HCT116 (cell line): ENCODE results near the gene PODN. TPM values are rescaled to one million over a fixed set of nuclear protein-coding genes. Genes with fewer than 3 reads are reported as not detected.

Source experiments
- ATAC-seq: fragments of 200-7000 bp; cut with Tn5 transposase; 2 replicates; pipeline ENCODE4 v1.9.1; 2020; ENCODE audit warnings: mild to moderate bottlenecking, moderate library complexity
- BruUV-seq: library from RNA; stranded (reverse); fragments of 400-500 nt; replicated peaks from 2 replicates; lab custom pipeline; 2021; lab: Mats Ljungman, UMichigan
- CTCF ChIA-PET: fragments of 300-600 bp; sonication (Branson Sonifier 250); formaldehyde crosslinking; loops from one replicate; lab custom pipeline; 2021; ENCODE audit warnings: antibody characterized with exemption; lab: Charles Lee
- POLR2A ChIA-PET: fragments of 300-600, 350-600 bp; sonication (Branson Sonifier 250); formaldehyde crosslinking; loops from one replicate; lab custom pipeline; 2021; ENCODE audit warnings: antibody characterized with exemption; lab: Charles Lee
- RAD21 ChIA-PET, 2 experiments: fragments of 300-600 bp; sonication (Branson Sonifier 250); formaldehyde crosslinking; loops; one replicate each; lab custom pipeline; 2023; ENCODE audit warnings: low total read pairs in 2 of 2; ENCODE audit not compliant: uncharacterized antibody in 2 of 2, unreplicated experiment in 2 of 2, low non-redundant PET in 1 of 2; lab: Charles Lee
- DNase-seq: peaks from one replicate; pipeline ENCODE4 v3.0.0-alpha.2; 2010; ENCODE audit warnings: low read depth, low spot score
- H2AFZ ChIP-seq: fragments of 200-600 bp; shearing (Covaris generic), sonication (generic); 2 replicates; pipeline ENCODE4 v1.6.1; 2017; ENCODE audit warnings: low read depth, mixed run types, mixed read lengths, antibody characterized with exemption, low read length; ENCODE audit not compliant: poor library complexity, severe bottlenecking
- H3K27ac ChIP-seq: 2 replicates; pipeline ENCODE4 v1.5.1; 2012; ENCODE audit warnings: low read depth, low read length
- H3K27me3 ChIP-seq: fragments of 200-600 bp; sonication (generic); 2 replicates; pipeline ENCODE4 v1.6.1; 2016; ENCODE audit warnings: mixed run types, low read length, mixed read lengths; ENCODE audit not compliant: insufficient read depth
- H3K36me3 ChIP-seq, 2 experiments: fragments of 200-500 bp in 1 of 2; fragments of 200-600 bp in 1 of 2; sonication (Bioruptor generic) in 1 of 2; sonication (generic) in 1 of 2; 2 replicates each; pipeline versions ENCODE4 v1.5.1 to v1.6.1; 2014 to 2016; ENCODE audit warnings: low read length in 2 of 2, inconsistent platforms in 1 of 2, mixed read lengths in 1 of 2, mixed run types in 1 of 2; ENCODE audit not compliant: insufficient read depth in 2 of 2, control insufficient read depth in 1 of 2
- H3K4me1 ChIP-seq, 2 experiments: fragments of 200-600 bp in 1 of 2; sonication (generic) in 1 of 2; 2 replicates each; pipeline versions ENCODE4 v1.5.1 to v1.6.1; 2012 to 2017; ENCODE audit warnings: low read length in 2 of 2, inconsistent platforms in 1 of 2, mild to moderate bottlenecking in 1 of 2, mixed read lengths in 1 of 2, mixed run types in 1 of 2, moderate library complexity in 1 of 2; ENCODE audit not compliant: insufficient read depth in 2 of 2, control insufficient read depth in 1 of 2
- H3K4me2 ChIP-seq: fragments of 200-600 bp; sonication (generic); 2 replicates; pipeline ENCODE4 v1.6.1; 2017; ENCODE audit warnings: mixed run types, low read length, mixed read lengths
- H3K4me3 ChIP-seq, 2 experiments: fragments of 200-600 bp in 1 of 2; sonication (generic) in 1 of 2; replicated peaks in 1 of 2; 2 replicates each; pipeline ENCODE4 v1.5.1; 2011 to 2016; ENCODE audit warnings: low read length in 2 of 2, control low read depth in 1 of 2, low read depth in 1 of 2, mild to moderate bottlenecking in 1 of 2, mixed read lengths in 1 of 2, mixed run types in 1 of 2
- H3K79me2 ChIP-seq: fragments of 200-600 bp; sonication (generic); 2 replicates; pipeline ENCODE4 v1.6.1; 2017; ENCODE audit warnings: mild to moderate bottlenecking, mixed run types, low read length, moderate library complexity, mixed read lengths; ENCODE audit not compliant: insufficient read depth
- H3K9ac ChIP-seq: fragments of 200-600 bp; sonication (generic); 2 replicates; pipeline ENCODE4 v1.6.1; 2016; ENCODE audit warnings: low read length, mixed read lengths
- H3K9me2 ChIP-seq: fragments of 200-600 bp; sonication (generic), shearing (Covaris generic); 2 replicates; pipeline ENCODE4 v1.6.1; 2017; ENCODE audit warnings: mixed run types, mild to moderate bottlenecking, moderate library complexity; ENCODE audit not compliant: insufficient read depth
- H3K9me3 ChIP-seq, 2 experiments: fragments of 200-500 bp in 1 of 2; fragments of 200-600 bp in 1 of 2; sonication (Bioruptor generic) in 1 of 2; sonication (generic) in 1 of 2; 2 replicates each; pipeline ENCODE4 v1.6.1; 2014 to 2017; ENCODE audit warnings: low read length in 2 of 2, mixed read lengths in 2 of 2, inconsistent platforms in 1 of 2, low read depth in 1 of 2, mild to moderate bottlenecking in 1 of 2, mixed run types in 1 of 2, moderate library complexity in 1 of 2; ENCODE audit not compliant: control insufficient read depth in 1 of 2, insufficient read depth in 1 of 2
- H4K20me1 ChIP-seq: fragments of 200-600 bp; sonication (generic), shearing (Covaris generic); 2 replicates; pipeline ENCODE4 v1.6.1; 2017; ENCODE audit warnings: mixed run types, mild to moderate bottlenecking, moderate library complexity; ENCODE audit not compliant: insufficient read depth
- CBX3 ChIP-seq: IDR thresholded peaks from 2 replicates; pipeline ENCODE4 v1.6.1; 2012; ENCODE audit warnings: low read depth
- CEBPB ChIP-seq: IDR thresholded peaks from 2 replicates; pipeline ENCODE4 v1.6.1; 2012; ENCODE audit warnings: low read depth
- EGR1 ChIP-seq: IDR thresholded peaks from 2 replicates; pipeline ENCODE4 v1.6.1; 2012; ENCODE audit warnings: low read depth
- ELF1 ChIP-seq: IDR thresholded peaks from 2 replicates; pipeline ENCODE4 v1.6.1; 2012; ENCODE audit warnings: low read depth, borderline replicate concordance
- EZH2phosphoT487 ChIP-seq: fragments of 200-600 bp; IDR thresholded peaks from 2 replicates; pipeline ENCODE4 v1.6.1; 2018; ENCODE audit warnings: antibody characterized with exemption, borderline replicate concordance
- FOSL1 ChIP-seq: IDR thresholded peaks from 2 replicates; pipeline ENCODE4 v1.6.1; 2012; ENCODE audit warnings: low read depth
- JUND ChIP-seq: IDR thresholded peaks from 2 replicates; pipeline ENCODE4 v1.6.1; 2012
- POLR2A ChIP-seq: IDR thresholded peaks from 2 replicates; pipeline ENCODE4 v1.7.0; 2011; ENCODE audit warnings: borderline replicate concordance; ENCODE audit not compliant: insufficient read depth, insufficient read length; ENCODE audit errors: extremely low read depth
- POLR2AphosphoS5 ChIP-seq: IDR thresholded peaks from 2 replicates; pipeline ENCODE4 v1.6.1; 2011; ENCODE audit warnings: mild to moderate bottlenecking, low read depth, low read length, moderate library complexity
- RAD21 ChIP-seq: IDR thresholded peaks from 2 replicates; pipeline ENCODE4 v1.6.1; 2012; ENCODE audit warnings: low read depth, mild to moderate bottlenecking
- SP1 ChIP-seq: IDR thresholded peaks from 2 replicates; pipeline ENCODE4 v1.6.1; 2012; ENCODE audit warnings: low read depth
- SRF ChIP-seq: IDR thresholded peaks from 2 replicates; pipeline ENCODE4 v1.6.1; 2012; ENCODE audit warnings: low read depth
- TCF7L2 ChIP-seq: IDR thresholded peaks from 2 replicates; pipeline ENCODE4 v1.7.0; 2011; ENCODE audit warnings: borderline replicate concordance, inconsistent platforms; ENCODE audit not compliant: insufficient read depth, insufficient read length; ENCODE audit errors: extremely low read depth
- ZFX ChIP-seq: fragments of 450-650 bp; IDR thresholded peaks from 2 replicates; pipeline ENCODE4 v1.6.1; 2017
- ZNF274 ChIP-seq: fragments of 200-500 bp; sonication (Bioruptor generic); IDR thresholded peaks from 2 replicates; pipeline ENCODE4 v1.6.1; 2014; ENCODE audit warnings: mild to moderate bottlenecking, low read depth, low read length, inconsistent platforms
- intact Hi-C: fragments of 100-400 bp; cut with micrococcal nuclease; formaldehyde crosslinking; loops from 2 replicates; pipeline ENCODE4 v1.10.0; 2022
- total RNA-seq: library from RNA; stranded (reverse); gene quantifications from one replicate; pipeline ENCODE4 v1.2.1, GENCODE V29; 2021; ENCODE audit not compliant: unreplicated experiment
- TF ChIP-seq, protein P1 (sequence below): IDR thresholded peaks from 2 replicates; pipeline ENCODE4 v1.6.1; 2012
- TF ChIP-seq, protein P2 (sequence below): IDR thresholded peaks from 2 replicates; pipeline ENCODE4 v1.6.1; 2012
- TF ChIP-seq, protein P3 (sequence below): IDR thresholded peaks from 2 replicates; pipeline ENCODE4 v1.6.1; 2012; ENCODE audit warnings: low read depth

Gene PODN
- total RNA-seq, 1 experiment from 2014 or later = 0.22 TPM

DNA sequence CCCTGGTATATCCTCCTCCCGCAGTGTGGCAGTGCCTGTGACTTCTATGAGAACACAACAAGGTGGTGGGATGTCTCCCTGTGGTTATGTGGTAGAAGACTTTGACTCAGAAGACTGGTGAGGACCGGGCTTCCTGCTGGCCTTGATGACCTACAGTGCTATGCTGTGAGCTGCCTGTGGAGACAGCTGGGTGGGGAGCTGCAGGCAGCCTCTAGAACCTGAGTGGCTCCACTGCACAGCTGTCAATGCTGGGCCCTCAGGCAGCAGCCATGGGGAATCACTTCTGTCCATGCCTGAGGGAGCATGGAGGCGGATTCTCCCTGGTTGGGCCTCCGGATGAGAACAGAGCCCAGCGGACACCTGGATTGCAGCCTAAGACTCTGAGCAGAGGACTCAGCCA, 65.5 kb downstream of the PODN start:
- Histone ChIP-seq H3K9ac (no peak overlapping the region), H3K4me3 (no peak overlapping the region), H3K9me2 (no peaks in the 10 kb centered on the region), H3K79me2 (no peaks in the 10 kb centered on the region), H3K27me3 (no peaks in the 10 kb centered on the region), H3K4me1 (no peaks in the 10 kb centered on the region), H3K27ac (no peak overlapping the region), H2AFZ (no peak overlapping the region), H3K9me3 (no peaks in the 10 kb centered on the region), H3K4me2 (no peak overlapping the region), H3K36me3 (no peaks in the 10 kb centered on the region), H4K20me1 (no peaks in the 10 kb centered on the region)
- ATAC-seq = no peak
- intact Hi-C loops = no loop called here
- no peak for TF ChIP-seq TCF7L2
- no peak for TF ChIP-seq CBX3
- TF ChIP-seq POLR2AphosphoS5 = no peak
- TF ChIP-seq ELF1 = no peak
- TF ChIP-seq SP1 = no peak
- TF ChIP-seq POLR2A = no peak
- no peak for TF ChIP-seq SRF
- TF ChIP-seq EZH2phosphoT487 = no peak
- no peak for TF ChIP-seq FOSL1
- ChIA-PET CTCF (no interaction called here), RAD21 (no interaction called here), POLR2A (no interaction called here)
- no peak for DNase-seq
- no TSS peak for BruUV-seq

DNA sequence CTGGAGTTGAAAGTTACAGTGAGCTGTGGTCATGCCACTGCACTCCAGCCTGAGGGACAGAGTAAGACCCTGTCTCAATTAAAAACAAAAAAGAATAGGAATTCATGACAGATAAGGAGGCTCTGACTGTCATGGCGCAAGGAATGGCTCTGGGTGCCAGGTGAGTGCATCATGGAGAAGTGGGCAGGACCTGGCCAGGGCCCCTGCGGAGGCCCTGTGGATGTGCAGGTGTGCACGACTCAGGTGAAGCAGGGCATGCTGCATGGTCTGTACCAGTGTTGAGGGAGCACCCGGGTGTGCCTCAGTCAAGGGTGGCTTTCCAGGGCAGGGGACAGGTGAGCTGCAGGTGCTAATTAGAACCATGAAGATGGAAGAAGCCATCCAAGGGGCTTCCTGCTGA, 66.4 kb downstream of the PODN start:
- Histone ChIP-seq H3K79me2 (no peaks in the 10 kb centered on the region), H3K36me3 (no peaks in the 10 kb centered on the region), H3K4me2 (no peak overlapping the region), H3K9me3 (no peaks in the 10 kb centered on the region), H4K20me1 (no peaks in the 10 kb centered on the region), H2AFZ (no peak overlapping the region), H3K4me3 (no peak overlapping the region), H3K27me3 (no peaks in the 10 kb centered on the region), H3K9me2 (no peaks in the 10 kb centered on the region), H3K9ac (no peak overlapping the region), H3K27ac (no peak overlapping the region), H3K4me1 (no peaks in the 10 kb centered on the region)
- ChIA-PET POLR2A (no interaction called here), RAD21 (no interaction called here), CTCF (no interaction called here)
- no TSS peak for BruUV-seq
- ATAC-seq (no peak), DNase-seq (no peak)
- no peak for TF ChIP-seq POLR2A
- no peak for TF ChIP-seq SP1
- no peak for TF ChIP-seq ELF1
- TF ChIP-seq CBX3 = no peak
- TF ChIP-seq, protein P1, sequence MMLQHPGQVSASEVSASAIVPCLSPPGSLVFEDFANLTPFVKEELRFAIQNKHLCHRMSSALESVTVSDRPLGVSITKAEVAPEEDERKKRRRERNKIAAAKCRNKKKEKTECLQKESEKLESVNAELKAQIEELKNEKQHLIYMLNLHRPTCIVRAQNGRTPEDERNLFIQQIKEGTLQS = no peak
- no peak for TF ChIP-seq ZNF274
- TF ChIP-seq CEBPB = no peak
- TF ChIP-seq ZFX = no peak
- no peak for TF ChIP-seq RAD21
- TF ChIP-seq TCF7L2 = no peak
- no peak for TF ChIP-seq SRF
- TF ChIP-seq JUND = no peak
- TF ChIP-seq, protein P2, sequence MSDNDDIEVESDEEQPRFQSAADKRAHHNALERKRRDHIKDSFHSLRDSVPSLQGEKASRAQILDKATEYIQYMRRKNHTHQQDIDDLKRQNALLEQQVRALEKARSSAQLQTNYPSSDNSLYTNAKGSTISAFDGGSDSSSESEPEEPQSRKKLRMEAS = no peak
- TF ChIP-seq EGR1 = no peak
- TF ChIP-seq, protein P3, sequence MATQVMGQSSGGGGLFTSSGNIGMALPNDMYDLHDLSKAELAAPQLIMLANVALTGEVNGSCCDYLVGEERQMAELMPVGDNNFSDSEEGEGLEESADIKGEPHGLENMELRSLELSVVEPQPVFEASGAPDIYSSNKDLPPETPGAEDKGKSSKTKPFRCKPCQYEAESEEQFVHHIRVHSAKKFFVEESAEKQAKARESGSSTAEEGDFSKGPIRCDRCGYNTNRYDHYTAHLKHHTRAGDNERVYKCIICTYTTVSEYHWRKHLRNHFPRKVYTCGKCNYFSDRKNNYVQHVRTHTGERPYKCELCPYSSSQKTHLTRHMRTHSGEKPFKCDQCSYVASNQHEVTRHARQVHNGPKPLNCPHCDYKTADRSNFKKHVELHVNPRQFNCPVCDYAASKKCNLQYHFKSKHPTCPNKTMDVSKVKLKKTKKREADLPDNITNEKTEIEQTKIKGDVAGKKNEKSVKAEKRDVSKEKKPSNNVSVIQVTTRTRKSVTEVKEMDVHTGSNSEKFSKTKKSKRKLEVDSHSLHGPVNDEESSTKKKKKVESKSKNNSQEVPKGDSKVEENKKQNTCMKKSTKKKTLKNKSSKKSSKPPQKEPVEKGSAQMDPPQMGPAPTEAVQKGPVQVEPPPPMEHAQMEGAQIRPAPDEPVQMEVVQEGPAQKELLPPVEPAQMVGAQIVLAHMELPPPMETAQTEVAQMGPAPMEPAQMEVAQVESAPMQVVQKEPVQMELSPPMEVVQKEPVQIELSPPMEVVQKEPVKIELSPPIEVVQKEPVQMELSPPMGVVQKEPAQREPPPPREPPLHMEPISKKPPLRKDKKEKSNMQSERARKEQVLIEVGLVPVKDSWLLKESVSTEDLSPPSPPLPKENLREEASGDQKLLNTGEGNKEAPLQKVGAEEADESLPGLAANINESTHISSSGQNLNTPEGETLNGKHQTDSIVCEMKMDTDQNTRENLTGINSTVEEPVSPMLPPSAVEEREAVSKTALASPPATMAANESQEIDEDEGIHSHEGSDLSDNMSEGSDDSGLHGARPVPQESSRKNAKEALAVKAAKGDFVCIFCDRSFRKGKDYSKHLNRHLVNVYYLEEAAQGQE = no peak
- intact Hi-C loops = no loop called here
